Occipital lobe (tissue), 2 donors: ENCODE results near the gene PUS3. TPM values are rescaled to one million over a fixed set of nuclear protein-coding genes. Genes with fewer than 3 reads are reported as not detected.
"Not testable (repeated sequence)": the region's sequence is repeated elsewhere in the genome, so short reads cannot be mapped to it uniquely, and the experiment has no call there.

ENCODE experiments used
- DNase-seq: peaks from one replicate; lab custom pipeline; 2025; lab: John Stamatoyannopoulos, UW
- total RNA-seq: library from RNA; depleted of rRNA; stranded (reverse); fragments of >200 nt; gene quantifications from one replicate; pipeline ENCODE4 v1.2.3, GENCODE V29; 2014

PUS3 gene
- total RNA-seq, 1 donor from 2014 or later, result 12.0 TPM

- DNase-seq, result no peak
Measured at GRCh38 chr11:125921042-125921441, 18.0 kb upstream of the PUS3 start.

- no peak for DNase-seq
Measured at GRCh38 chr11:125918140-125918840, 15.3 kb upstream of the PUS3 start.

DNA sequence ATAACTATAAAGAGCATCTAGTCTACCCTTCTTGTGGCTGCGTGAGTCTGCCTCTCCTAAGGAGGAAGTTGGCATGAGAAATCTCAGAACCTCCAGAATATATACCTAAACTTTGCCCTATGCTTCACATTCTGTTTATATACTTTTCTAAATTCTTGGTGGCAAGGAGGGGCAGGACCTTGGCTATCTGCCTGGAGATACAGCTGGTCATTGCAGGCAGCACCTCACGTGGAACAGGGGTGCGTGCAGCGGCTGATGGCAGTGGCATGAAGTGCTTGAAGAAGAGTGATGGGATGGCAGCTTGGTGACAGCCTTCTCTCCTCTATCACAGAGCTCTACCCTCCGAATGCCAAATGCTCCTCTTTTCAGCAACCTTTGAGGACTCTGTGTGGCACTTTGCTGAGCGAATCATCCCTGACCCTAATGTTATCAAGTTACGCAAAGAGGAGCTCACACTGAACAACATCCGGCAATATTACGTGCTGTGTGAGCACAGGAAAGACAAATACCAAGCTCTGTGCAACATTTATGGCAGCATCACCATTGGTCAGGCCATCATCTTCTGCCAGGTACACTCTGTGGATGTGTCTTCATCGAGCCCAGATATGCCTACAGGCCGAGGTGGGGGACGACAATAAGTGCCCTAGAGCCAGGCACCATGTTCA, 13.8 kb upstream of the PUS3 start:
- DNase-seq, result no peak

DNA sequence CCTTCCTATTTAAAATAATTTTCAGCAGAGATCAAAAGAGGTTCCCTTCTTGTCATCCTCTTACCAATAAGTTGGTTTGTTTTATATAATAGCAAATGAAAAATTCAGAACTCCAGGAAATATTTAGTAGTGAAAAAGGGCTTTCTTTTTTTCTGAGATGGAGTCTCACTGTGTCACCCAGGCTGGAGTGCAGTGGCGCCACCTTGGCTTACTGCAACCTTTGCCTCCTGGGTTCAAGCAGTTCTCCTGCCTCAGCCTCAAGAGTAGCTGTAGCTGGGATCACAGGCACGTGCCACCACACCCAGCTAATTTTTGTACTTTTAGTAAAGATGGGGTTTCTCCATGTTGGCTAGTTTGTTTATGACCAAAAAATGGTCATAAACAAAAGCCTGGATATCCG, 11.6 kb upstream of the PUS3 start:
- DNase-seq, result not testable (repeated sequence)

DNA sequence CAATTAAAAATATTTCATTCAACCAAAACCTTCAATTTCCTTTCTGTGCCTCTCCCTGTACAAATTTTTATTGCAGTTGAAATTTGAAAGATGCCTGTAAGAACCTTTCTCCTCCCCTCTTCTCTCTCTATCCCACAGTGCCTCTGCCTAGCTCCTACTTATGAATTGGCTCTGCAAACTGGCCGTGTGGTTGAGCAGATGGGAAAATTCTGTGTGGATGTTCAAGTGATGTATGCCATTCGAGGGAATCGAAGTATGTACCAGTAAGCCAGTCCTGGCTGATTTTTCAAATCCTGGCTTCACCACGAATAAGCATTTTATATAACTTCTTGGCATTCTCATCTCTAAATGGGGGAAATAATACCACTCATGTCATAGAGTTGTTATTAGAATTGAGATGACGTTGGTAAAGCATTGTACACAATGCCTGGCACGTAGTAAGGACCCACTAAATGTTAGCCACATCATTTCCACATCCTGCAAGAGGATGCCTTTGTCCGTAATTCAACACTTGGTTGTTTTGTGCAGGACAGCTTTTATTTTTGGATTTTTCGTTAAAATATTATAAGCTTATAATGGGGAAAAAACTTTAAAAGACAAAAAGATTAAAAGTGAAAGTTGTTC, 7.3 kb upstream of the PUS3 start:
- no peak for DNase-seq

- DNase-seq, result no peak
Measured at GRCh38 chr11:125904678-125905077, 1.7 kb upstream of the PUS3 start.

DNA sequence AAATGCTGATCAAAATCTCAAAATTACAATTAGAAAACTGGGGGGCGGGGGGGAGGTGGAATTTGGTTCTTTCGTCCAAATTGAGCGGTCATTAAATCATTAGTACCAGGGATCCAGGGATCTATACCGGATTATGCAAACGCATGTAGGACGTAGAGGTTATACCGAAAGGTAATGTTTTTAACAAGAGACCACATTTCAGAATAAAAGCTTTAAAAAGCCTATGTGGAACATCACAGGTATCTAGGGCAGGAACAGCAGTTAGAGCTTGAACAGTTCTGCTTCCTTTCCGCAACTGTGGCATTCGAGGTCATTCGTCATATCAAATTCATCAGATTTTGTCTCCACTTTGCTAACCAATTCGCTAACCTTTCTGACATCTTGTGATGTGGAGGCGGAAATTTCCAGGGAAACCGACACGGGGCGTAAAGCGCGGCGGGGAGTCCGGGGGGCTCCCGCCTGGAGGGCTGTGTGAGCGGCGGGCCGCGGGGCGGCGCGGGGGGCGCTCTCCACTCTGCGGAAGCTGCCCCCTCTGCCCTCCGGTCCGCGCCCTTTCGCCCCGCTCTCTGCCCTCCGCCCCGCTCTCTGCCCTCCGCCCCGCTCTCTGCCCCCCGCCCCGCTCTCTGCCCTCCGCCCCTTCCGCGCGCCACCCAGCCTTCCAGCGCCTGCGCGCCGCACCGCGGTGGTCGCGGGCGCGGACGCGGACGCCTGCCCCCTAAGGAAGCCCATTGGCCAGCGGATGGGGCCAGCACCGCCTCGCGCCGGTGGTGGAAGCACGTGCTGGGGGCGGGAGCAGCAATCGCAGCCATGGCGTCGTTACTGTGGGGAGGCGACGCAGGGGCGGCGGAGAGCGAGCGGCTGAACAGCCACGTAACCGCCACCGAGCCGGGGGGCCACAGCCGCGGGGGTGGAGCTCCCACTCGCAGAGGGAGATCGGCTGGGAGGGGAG, 979 bp upstream of the PUS3 start, which contains the start of gene DDX25:
Gene DDX25, plus strand, starts transcription at position 798 of the 949 bp plus-strand sequence. Its CDS starts 10 bp downstream, at position 808.
- peak; percentile 75 for DNase-seq

- DNase-seq, result no peak
Measured at GRCh38 chr11:125902277-125902926, 604 bp downstream of the PUS3 start.

- no peak for DNase-seq
Measured at GRCh38 chr11:125901872-125902271, 1.1 kb downstream of the PUS3 start.

- DNase-seq, result no peak
Measured at GRCh38 chr11:125892994-125893393, 10.0 kb downstream of the PUS3 start.

DNA sequence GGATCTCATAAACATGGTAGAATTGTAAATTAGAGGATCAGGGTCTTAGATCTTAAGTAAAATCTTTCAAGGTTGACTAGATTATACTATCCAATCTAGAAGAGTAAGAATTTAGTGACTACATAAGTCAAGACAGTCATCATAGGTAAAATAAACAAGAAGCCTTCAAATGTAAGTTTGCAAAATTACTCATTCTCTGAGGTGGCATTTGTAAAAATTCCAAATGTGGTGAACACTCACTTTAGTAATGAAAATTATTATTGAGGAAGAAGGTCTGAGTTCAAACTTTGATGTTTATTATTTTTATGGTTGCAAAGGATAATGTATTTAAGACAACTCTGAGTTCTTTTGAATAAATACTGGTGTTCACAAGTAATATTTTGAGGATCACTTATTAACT, 10.9 kb downstream of the PUS3 start:
- DNase-seq, result no peak

GRCh38 chr11:125890447-125891100, 12.4 kb downstream of the PUS3 start:
- DNase-seq, result no peak

- peak; percentile 94 for DNase-seq
Measured at GRCh38 chr11:125887373-125888324, 15.4 kb downstream of the PUS3 start, which contains the start of gene HYLS1. Gene HYLS1, plus strand, starts transcription at chr11:125887668. Its CDS starts 11,701 bp downstream, at chr11:125899369.

GRCh38 chr11:125886997-125887372, 16.0 kb downstream of the PUS3 start:
- DNase-seq, result peak; percentile 72

DNA sequence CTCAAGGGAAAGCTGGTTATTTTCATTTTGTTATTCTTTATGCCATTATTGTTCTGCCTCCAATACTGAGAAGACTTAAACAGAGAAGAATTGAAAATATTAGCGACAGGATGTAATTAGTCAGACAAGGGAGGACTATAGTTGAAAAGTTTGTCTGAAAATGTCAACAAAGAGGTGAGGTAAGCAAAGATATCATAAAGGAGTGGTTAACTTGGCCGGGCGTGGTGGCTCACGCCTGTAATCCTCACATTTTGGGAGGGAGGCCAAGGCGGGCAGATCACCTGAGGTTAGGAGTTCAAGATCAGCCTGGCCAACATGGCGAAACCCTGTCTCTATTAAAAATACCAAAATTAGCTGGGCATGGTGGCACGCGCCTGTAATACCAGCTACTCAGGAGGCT, 19.6 kb downstream of the PUS3 start:
- DNase-seq, result no peak

GRCh38 chr11:125881291-125881690, 21.7 kb downstream of the PUS3 start:
- no peak for DNase-seq

- peak; percentile 26 for DNase-seq
Measured at GRCh38 chr11:125874556-125875124, 28.4 kb downstream of the PUS3 start.

DNA sequence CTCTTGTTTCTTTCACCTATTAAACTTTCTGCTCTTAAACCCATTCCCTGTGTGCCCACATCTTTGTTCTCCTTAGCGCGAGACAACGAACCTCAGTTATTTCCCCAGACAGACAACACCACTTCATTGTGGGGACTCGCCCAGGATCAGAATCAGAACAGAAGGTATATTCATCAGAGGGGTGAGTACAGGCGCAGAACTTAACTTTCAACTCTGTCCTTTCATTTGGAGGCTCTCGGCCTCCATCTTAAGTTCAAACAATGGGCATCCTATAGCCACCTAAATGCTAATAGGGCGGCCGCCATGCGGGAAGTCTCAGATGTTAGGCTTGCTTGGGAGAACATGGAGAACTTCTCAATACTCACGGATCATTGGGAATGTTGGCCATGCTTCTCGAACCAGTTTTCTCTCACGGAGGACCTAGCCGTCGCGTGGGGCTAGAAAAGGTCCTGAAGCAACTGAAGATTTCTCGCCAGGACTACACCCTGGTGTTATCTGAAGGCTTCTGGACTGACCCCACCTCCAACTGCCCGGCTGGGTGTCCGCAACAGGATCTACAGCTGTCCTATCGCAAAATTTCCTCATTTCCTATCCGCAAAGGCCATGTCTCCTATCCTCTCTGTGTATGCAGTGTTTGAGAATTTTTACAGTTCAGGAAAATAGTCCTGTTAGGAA, 29.0 kb downstream of the PUS3 start:
- DNase-seq, result no peak
